ENCODE data around the gene C19orf44.
A peak's percentile ranks its signal among the peaks of the same experiment; 100 is the strongest.
"Not testable (repeated sequence)": the region's sequence is repeated elsewhere in the genome, so short reads cannot be mapped to it uniquely, and the experiment has no call there.

C19orf44 gene

GRCh38 chr19:16541526-16542044 is 45.4 kb downstream of the C19orf44 start:
- DNase-seq: peak; percentile 3

- peak; percentile 87 for DNase-seq
These were observed 46.1 kb downstream of the C19orf44 start, which contains the start of gene CHERP for GRCh38 chr19:16542045-16542909. TSS of gene CHERP (minus strand) at chr19:16542437. CDS start at chr19:16542378, 59 bp downstream.

- no peak for DNase-seq
These were observed 46.8 kb downstream of the C19orf44 start for GRCh38 chr19:16542910-16543472.

- not testable (repeated sequence) for DNase-seq
These were observed 47.5 kb downstream of the C19orf44 start for GRCh38 chr19:16543734-16544133.

- DNase-seq: no peak
These were observed 48.5 kb downstream of the C19orf44 start for GRCh38 chr19:16544473-16545231.

- no peak for DNase-seq
These were observed 52.8 kb downstream of the C19orf44 start for GRCh38 chr19:16548956-16549355.

GRCh38 chr19:16551902-16552301 is 55.7 kb downstream of the C19orf44 start:
- DNase-seq: not testable (repeated sequence)

GRCh38 chr19:16554776-16555175 is 58.6 kb downstream of the C19orf44 start:
- DNase-seq: no peak

GRCh38 chr19:16559780-16560276 is 63.6 kb downstream of the C19orf44 start:
- no peak for DNase-seq

GRCh38 chr19:16561382-16561781 is 65.2 kb downstream of the C19orf44 start:
- no peak for DNase-seq

- DNase-seq: no peak
These were observed 66.4 kb downstream of the C19orf44 start for GRCh38 chr19:16562608-16563025.

GRCh38 chr19:16564842-16565241 is 68.6 kb downstream of the C19orf44 start:
- no peak for DNase-seq

- DNase-seq: no peak
These were observed 70.0 kb downstream of the C19orf44 start for GRCh38 chr19:16566161-16566560.

- no peak for DNase-seq
These were observed 70.5 kb downstream of the C19orf44 start for GRCh38 chr19:16566702-16567101.

- no peak for DNase-seq
These were observed 73.6 kb downstream of the C19orf44 start for GRCh38 chr19:16569609-16570320.
